ENCODE data around the gene GOSR2. TPM values are rescaled to one million over a fixed set of nuclear protein-coding genes. Genes with fewer than 3 reads are reported as not detected.

GOSR2 gene
- total and polyA plus RNA-seq, 2 experiments from 2014 or later = 48.1 to 61.4 TPM

DNA sequence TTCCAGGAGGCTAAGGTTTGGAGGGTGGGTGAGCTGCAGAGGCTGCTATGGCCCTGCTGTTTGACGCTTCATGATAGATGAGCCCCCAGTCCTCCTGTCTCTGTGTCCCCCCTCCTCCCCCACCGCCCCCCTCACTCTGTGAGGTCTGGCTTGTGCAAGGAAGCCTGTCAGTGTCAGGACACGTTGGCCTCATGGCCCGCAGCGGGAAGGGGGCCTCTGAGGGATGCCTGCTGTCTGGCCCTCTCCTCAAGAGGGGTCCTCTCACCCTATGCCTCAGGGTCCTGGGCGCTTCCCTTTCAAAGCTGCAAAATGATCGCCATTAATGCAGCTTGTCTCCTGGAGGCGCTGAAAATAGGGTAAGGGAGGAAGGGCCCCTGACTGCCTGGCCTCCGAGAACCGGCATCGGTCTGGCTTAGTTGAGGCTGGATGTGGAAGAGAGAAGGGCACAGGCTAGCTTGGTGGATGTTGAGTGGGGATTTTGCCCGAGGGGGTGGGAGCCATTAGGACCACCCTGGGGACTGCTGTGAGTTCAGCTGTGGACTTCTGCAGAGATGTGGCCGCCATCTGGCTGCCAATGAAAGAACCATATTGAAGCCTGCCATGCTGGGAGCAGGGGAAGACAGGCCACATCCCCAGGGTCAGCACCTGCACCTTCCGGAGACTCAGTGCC is 14.8 kb upstream of the GOSR2 start:
- no peak overlapping the region for H3K27ac ChIP-seq
- WGBS, 2 experiments (ENCODE audit: low coverage in 1 of 2, low lambda C conversion rate in 2 of 2, missing lambda C conversion rate in 2 of 2) = 38 to 48% methylated on average over 14 of the region's 14 CpGs
- no peaks in the 10 kb centered on the region for H3K79me2 ChIP-seq (ENCODE audit: insufficient read depth)
- no peaks in the 10 kb centered on the region for H3K36me3 ChIP-seq (ENCODE audit: low read depth)
- in situ Hi-C loops (cut with MboI) = no loop called here
- no peaks in the 10 kb centered on the region for H3K4me1 ChIP-seq (ENCODE audit: insufficient read depth)
- no peak overlapping the region for H2AFZ ChIP-seq
- H3K9me3 ChIP-seq (ENCODE audit: low read depth) = no peaks in the 10 kb centered on the region
- no peak overlapping the region for H3K4me2 ChIP-seq (ENCODE audit: unreplicated experiment)
- no peaks in the 10 kb centered on the region for H3F3A ChIP-seq (ENCODE audit: insufficient read depth)
- no peaks in the 10 kb centered on the region for H3K9me2 ChIP-seq (ENCODE audit: insufficient read depth)
- H3K9ac ChIP-seq = no peak overlapping the region
- TF ChIP-seq EZH2phosphoT487 (IDR thresholded peaks at IDR 0.05; ENCODE audit: insufficient read depth, low read depth) (no peak), EZH2 (IDR thresholded peaks at IDR 0.05; ENCODE audit: insufficient read depth, poor library complexity, severe bottlenecking) (no peak)
- peaks cover 23% of the 10 kb centered on the region for H3K27me3 ChIP-seq (replicated peaks; ENCODE audit: insufficient read depth)
- no peak overlapping the region for H3K4me3 ChIP-seq
- DNase-seq = no peak
- no peaks in the 10 kb centered on the region for H4K20me1 ChIP-seq (ENCODE audit: insufficient read depth)

DNA sequence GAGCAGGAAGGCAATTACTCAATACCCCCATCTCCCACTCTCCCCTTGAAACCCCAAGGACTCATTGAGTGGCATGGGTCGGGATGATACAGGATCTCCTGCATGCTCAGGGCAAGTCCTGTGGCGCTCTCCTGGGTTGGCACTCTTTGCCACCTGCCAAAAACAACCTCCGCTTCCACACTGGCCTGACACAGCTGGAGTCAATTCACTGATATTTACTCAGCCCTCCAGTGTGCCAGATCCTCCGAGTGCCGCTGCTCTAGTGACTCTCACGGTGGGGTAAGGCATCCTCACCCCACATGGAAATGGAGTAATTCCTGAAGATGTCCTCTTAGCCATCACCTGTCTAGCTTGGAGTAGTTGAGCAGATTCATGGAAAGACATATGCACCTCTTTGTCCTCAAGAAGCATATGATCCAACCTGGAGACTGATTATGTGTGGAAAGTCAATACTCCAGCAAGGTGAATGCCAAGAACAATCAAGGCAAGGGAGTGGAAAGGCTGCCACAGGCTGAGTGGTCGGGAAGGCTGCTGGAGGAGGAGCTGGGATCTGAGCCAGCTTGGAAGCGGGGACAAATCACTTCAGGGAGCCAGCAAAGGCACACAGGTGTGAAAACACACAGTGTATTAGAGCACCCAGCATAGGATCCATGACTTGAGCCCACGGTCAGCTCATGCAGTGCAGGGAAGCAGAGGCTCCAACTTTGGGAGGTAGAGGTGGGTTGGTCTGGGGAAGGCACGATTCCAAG is 12.6 kb upstream of the GOSR2 start:
- Histone ChIP-seq H3K79me2 (ENCODE audit: insufficient read depth) (no peaks in the 10 kb centered on the region), H3F3A (ENCODE audit: insufficient read depth) (no peaks in the 10 kb centered on the region), H3K4me1 (ENCODE audit: insufficient read depth) (no peaks in the 10 kb centered on the region), H3K9ac (no peak overlapping the region), H3K4me3 (no peak overlapping the region), H3K36me3 (ENCODE audit: low read depth) (no peaks in the 10 kb centered on the region), H4K20me1 (ENCODE audit: insufficient read depth) (no peaks in the 10 kb centered on the region), H3K4me2 (ENCODE audit: unreplicated experiment) (no peak overlapping the region), H3K27ac (no peak overlapping the region), H3K9me3 (ENCODE audit: low read depth) (no peaks in the 10 kb centered on the region), H3K27me3 (replicated peaks; ENCODE audit: insufficient read depth) (peaks cover 23% of the 10 kb centered on the region), H2AFZ (no peak overlapping the region), H3K9me2 (ENCODE audit: insufficient read depth) (no peaks in the 10 kb centered on the region)
- no peak for DNase-seq
- 36 to 40% methylated on average over 9 to 10 of the region's 10 CpGs for WGBS, 2 experiments (ENCODE audit: low coverage in 1 of 2, low lambda C conversion rate in 2 of 2, missing lambda C conversion rate in 2 of 2)
- in situ Hi-C loops (cut with MboI) = no loop called here
- TF ChIP-seq EZH2phosphoT487 (IDR thresholded peaks at IDR 0.05; ENCODE audit: insufficient read depth, low read depth) (no peak), EZH2 (IDR thresholded peaks at IDR 0.05; ENCODE audit: insufficient read depth, poor library complexity, severe bottlenecking) (no peak)

DNA sequence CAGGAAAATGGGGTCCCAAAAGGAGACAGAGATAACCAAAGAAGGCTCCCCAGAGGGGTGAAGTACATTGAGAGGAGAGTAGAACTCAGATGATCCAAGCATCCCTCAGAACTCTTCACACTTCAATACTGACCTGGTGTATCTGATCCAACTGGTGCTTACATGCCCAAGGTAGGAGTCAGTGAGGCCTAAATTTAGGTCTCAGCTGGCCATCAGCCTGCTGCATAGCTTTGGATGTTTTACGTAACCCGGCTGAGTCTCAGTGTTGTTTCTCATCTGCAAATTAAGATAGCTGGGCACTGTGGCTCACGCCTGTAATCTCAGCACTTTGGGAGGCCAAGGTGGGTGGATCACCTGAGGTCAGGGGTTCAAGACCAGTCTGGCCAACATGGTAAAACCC is 11.6 kb upstream of the GOSR2 start:
- no peak for DNase-seq
- Histone ChIP-seq H4K20me1 (ENCODE audit: insufficient read depth) (no peaks in the 10 kb centered on the region), H3K9me2 (ENCODE audit: insufficient read depth) (no peaks in the 10 kb centered on the region), H3K27ac (no peak overlapping the region), H3F3A (ENCODE audit: insufficient read depth) (0 out of 2 replicates have a peak, but pooled peaks cover under 1% of the 10 kb centered on the region), H3K36me3 (ENCODE audit: low read depth) (no peaks in the 10 kb centered on the region), H2AFZ (no peak overlapping the region), H3K4me3 (no peak overlapping the region), H3K9me3 (ENCODE audit: low read depth) (no peaks in the 10 kb centered on the region), H3K4me2 (ENCODE audit: unreplicated experiment) (no peak overlapping the region), H3K27me3 (replicated peaks; ENCODE audit: insufficient read depth) (peaks cover 23% of the 10 kb centered on the region), H3K4me1 (ENCODE audit: insufficient read depth) (no peaks in the 10 kb centered on the region), H3K9ac (no peak overlapping the region), H3K79me2 (ENCODE audit: insufficient read depth) (no peaks in the 10 kb centered on the region)
- no peak for TF ChIP-seq EZH2 (IDR thresholded peaks at IDR 0.05; ENCODE audit: insufficient read depth, poor library complexity, severe bottlenecking)
- no peak for TF ChIP-seq EZH2phosphoT487 (IDR thresholded peaks at IDR 0.05; ENCODE audit: insufficient read depth, low read depth)
- 76% methylated on average over 3 of the region's 3 CpGs for WGBS, 2 experiments (ENCODE audit: low coverage in 1 of 2, low lambda C conversion rate in 2 of 2, missing lambda C conversion rate in 2 of 2)
- in situ Hi-C loops (cut with MboI) = no loop called here

DNA sequence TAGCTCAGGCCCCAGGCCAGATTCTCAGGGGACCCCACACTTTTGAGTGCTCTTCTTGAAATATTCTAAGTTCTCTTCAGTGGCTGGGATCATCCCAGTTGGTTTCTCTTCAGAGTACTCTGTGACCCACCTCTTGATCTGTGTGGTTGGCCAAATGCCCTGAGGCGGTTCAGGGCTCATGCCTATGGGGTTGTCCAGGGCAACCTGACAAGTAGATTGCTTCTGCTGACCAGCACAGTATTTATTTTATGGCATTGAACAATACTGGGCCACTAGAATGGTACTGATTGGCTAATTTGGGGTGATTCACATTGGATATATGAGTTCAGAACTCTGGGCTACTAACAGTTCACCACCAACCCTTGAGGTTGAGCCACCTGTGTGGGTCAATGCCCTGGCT is 7.4 kb upstream of the GOSR2 start:
- H3F3A ChIP-seq (ENCODE audit: insufficient read depth) = peaks cover 8% of the 10 kb centered on the region; the same call in 1 of the 2 replicates
- H3K9me3 ChIP-seq (ENCODE audit: low read depth) = no peaks in the 10 kb centered on the region
- WGBS, 2 experiments (ENCODE audit: low coverage in 1 of 2, low lambda C conversion rate in 2 of 2, missing lambda C conversion rate in 2 of 2) = 0 to 5% methylated on average over 1 of the region's 1 CpG
- no peaks in the 10 kb centered on the region for H4K20me1 ChIP-seq (ENCODE audit: insufficient read depth)
- no peaks in the 10 kb centered on the region for H3K36me3 ChIP-seq (ENCODE audit: low read depth)
- in situ Hi-C loops (cut with MboI) = no loop called here
- H3K27ac ChIP-seq = no peak overlapping the region
- no peak overlapping the region for H3K4me2 ChIP-seq (ENCODE audit: unreplicated experiment)
- H3K9ac ChIP-seq = no peak overlapping the region
- H3K4me3 ChIP-seq = no peak overlapping the region
- H3K9me2 ChIP-seq (ENCODE audit: insufficient read depth) = no peaks in the 10 kb centered on the region
- no peak for DNase-seq
- no peaks in the 10 kb centered on the region for H3K79me2 ChIP-seq (ENCODE audit: insufficient read depth)
- 0 out of 2 replicates have a peak, but pooled peaks cover under 1% of the 10 kb centered on the region for H3K27me3 ChIP-seq (replicated peaks; ENCODE audit: insufficient read depth)
- TF ChIP-seq EZH2 (IDR thresholded peaks at IDR 0.05; ENCODE audit: insufficient read depth, poor library complexity, severe bottlenecking) = no peak
- TF ChIP-seq EZH2phosphoT487 (IDR thresholded peaks at IDR 0.05; ENCODE audit: insufficient read depth, low read depth) = no peak
- no peaks in the 10 kb centered on the region for H3K4me1 ChIP-seq (ENCODE audit: insufficient read depth)
- no peak overlapping the region for H2AFZ ChIP-seq

Data from GM23248 (cell line).